ENCODE data around the gene TRIM72. TPM values are rescaled to one million over a fixed set of nuclear protein-coding genes. Genes with fewer than 3 reads are reported as not detected.
A peak's percentile ranks its signal among the peaks of the same experiment; 100 is the strongest.

The TRIM72 gene
- total and polyA plus RNA-seq, 9 of the 15 experiments (the other 6 are each of a cell fraction or from before 2014, with no cell fraction given): under 0.01 TPM; not detected in 8

DNA sequence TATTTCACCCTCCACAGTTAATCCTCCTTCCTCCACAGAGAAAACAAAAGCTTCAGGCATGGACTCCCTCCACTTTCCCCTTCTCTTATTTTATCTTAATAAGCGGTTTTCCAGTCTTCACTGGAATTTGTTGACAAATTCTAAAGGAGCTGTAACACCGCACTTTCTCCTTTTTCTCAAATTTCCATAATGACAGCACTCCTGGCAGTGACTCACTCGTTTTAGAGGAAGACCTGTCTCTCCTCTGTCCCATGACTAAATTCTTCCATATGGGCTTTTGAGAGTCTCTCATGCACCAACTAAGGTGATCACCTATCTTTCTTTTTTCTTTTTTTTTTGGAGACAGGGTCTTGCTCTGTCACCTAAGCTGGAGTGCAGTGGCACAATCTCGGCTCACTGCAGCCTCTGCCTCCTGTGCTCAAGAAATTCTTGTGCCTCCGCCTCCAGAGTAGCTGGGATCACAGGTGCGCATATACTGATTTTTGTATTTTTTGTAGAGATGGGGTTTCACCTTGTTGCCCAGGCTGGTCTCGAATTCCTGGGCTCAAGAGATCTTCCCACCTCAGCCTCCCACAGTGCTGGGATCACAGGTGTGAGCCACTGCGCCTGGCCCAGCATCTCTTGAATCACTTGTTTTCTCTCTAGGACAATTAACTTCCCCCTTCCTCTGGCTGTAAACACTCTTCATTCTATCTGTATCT lies 53.6 kb downstream of the TRIM72 start:
- ChIA-PET CTCF (ENCODE audit: low intra/inter-chr PET ratio) (no interaction called here), POLR2A (interaction anchor here (0.6 to 2.7 kb wide), 6 partner anchors 9 to 87 kb away, joined by 3 to 11 read pairs (median 4); partner anchors contain the start of gene FUS)
- no peaks in the 10 kb centered on the region for H3K9me3 ChIP-seq (replicated peaks; ENCODE audit: control insufficient read depth, insufficient read depth, low read depth, low read length)
- no peaks in the 10 kb centered on the region for H4K20me1 ChIP-seq (replicated peaks; ENCODE audit: control insufficient read depth, insufficient read depth, low read length)
- no peaks in the 10 kb centered on the region for H3K9me1 ChIP-seq (ENCODE audit: control insufficient read depth, insufficient read depth, low read length)
- no peak overlapping the region for H3K4me3 ChIP-seq
- no peak for ATAC-seq
- H3K4me2 ChIP-seq (ENCODE audit: insufficient read depth, low read length): no peak overlapping the region
- WGBS (ENCODE audit: insufficient coverage, low coverage, missing lambda C conversion rate): 26% methylated on average over 8 of the region's 8 CpGs
- BruUV-seq (replicated peaks): no TSS peak
- no peak overlapping the region for H3K27ac ChIP-seq (ENCODE audit: extremely low read depth, low read depth, low read length)
- in situ Hi-C loops (cut with MboI) (no loop called here), intact Hi-C loops (cut with micrococcal nuclease) (no loop called here)
- peaks cover 0 to 3% of the 10 kb centered on the region in 2 experiments; a peak in 3 of 5 replicates for H3K4me1 ChIP-seq (replicated peaks in 1 of 2; ENCODE audit: control insufficient read depth in 2 of 2, insufficient read depth in 2 of 2, low read length in 2 of 2)
- DNase-seq (ENCODE audit: extremely low read depth in 1 of 4, low spot score in 3 of 4): no peak
- no peak overlapping the region for H2AFZ ChIP-seq (ENCODE audit: low read depth, low read length)
- H3K36me3 ChIP-seq (ENCODE audit: control insufficient read depth, insufficient read depth, low read length): no peaks in the 10 kb centered on the region
- no peak overlapping the region for H3K9ac ChIP-seq (ENCODE audit: insufficient read depth in 1 of 2, low read depth in 2 of 2, low read length in 2 of 2)
- FAIRE-seq: no peak
- peaks cover 17 to 23% of the 10 kb centered on the region in 2 experiments; a peak in 4 of 5 replicates for H3K27me3 ChIP-seq (ENCODE audit: control insufficient read depth in 2 of 2, insufficient read depth in 2 of 2, low read length in 2 of 2)
- H3K79me2 ChIP-seq (ENCODE audit: control insufficient read depth, insufficient read depth, low read length): no peaks in the 10 kb centered on the region
- TF ChIP-seq KAT2B (IDR thresholded peaks at IDR 0.05; ENCODE audit: low read depth, low read length) (no peak), ZNF57 (CRISPR knock-in tag; IDR thresholded peaks at IDR 0.05) (no peak), LEF1 (IDR thresholded peaks at IDR 0.05) (no peak), SP1 (CRISPR knock-in tag; IDR thresholded peaks at IDR 0.05) (no peak), YY1 (IDR thresholded peaks at IDR 0.05; ENCODE audit: borderline replicate concordance in 1 of 3, control insufficient read depth in 1 of 3, extremely low read depth in 1 of 3, insufficient read depth in 3 of 3, insufficient read length in 1 of 3, insufficient replicate concordance in 2 of 3, low read depth in 1 of 3, low read length in 2 of 3) (no peak), ESRRA (IDR thresholded peaks at IDR 0.05; ENCODE audit: borderline replicate concordance, low read depth) (no peak), ZNF785 (CRISPR knock-in tag; IDR thresholded peaks at IDR 0.05) (no peak), TOE1 (IDR thresholded peaks at IDR 0.05; ENCODE audit: borderline replicate concordance) (no peak), TOE1 (CRISPR knock-in tag; IDR thresholded peaks at IDR 0.05; ENCODE audit: borderline replicate concordance, low read depth) (no peak), BRCA1 (IDR thresholded peaks at IDR 0.05) (no peak), BRCA1 (CRISPR knock-in tag; IDR thresholded peaks at IDR 0.05) (no peak), JUN (IDR thresholded peaks at IDR 0.05; ENCODE audit: borderline replicate concordance, low read depth, low read length) (peak; percentile 60; the same call in 1 of the 2 replicates), JUN (CRISPR knock-in tag; IDR thresholded peaks at IDR 0.05; ENCODE audit: borderline replicate concordance) (no peak), SAFB2 (IDR thresholded peaks at IDR 0.05; ENCODE audit: borderline replicate concordance, low read depth, low read length, severe bottlenecking) (no peak), FOXJ3 (CRISPR knock-in tag; IDR thresholded peaks at IDR 0.05) (no peak), SRSF7 (optimal IDR thresholded peaks at IDR 0.05; ENCODE audit: low read depth, low read length) (no peak), ZKSCAN1 (IDR thresholded peaks at IDR 0.05; ENCODE audit: low read depth, low read length) (no peak)
- TF ChIP-seq, protein P1, sequence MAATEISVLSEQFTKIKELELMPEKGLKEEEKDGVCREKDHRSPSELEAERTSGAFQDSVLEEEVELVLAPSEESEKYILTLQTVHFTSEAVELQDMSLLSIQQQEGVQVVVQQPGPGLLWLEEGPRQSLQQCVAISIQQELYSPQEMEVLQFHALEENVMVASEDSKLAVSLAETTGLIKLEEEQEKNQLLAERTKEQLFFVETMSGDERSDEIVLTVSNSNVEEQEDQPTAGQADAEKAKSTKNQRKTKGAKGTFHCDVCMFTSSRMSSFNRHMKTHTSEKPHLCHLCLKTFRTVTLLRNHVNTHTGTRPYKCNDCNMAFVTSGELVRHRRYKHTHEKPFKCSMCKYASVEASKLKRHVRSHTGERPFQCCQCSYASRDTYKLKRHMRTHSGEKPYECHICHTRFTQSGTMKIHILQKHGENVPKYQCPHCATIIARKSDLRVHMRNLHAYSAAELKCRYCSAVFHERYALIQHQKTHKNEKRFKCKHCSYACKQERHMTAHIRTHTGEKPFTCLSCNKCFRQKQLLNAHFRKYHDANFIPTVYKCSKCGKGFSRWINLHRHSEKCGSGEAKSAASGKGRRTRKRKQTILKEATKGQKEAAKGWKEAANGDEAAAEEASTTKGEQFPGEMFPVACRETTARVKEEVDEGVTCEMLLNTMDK (IDR thresholded peaks at IDR 0.05; ENCODE audit: borderline replicate concordance, insufficient read depth, low read depth, low read length, poor library complexity, severe bottlenecking): no peak
- TF ChIP-seq, protein P2, sequence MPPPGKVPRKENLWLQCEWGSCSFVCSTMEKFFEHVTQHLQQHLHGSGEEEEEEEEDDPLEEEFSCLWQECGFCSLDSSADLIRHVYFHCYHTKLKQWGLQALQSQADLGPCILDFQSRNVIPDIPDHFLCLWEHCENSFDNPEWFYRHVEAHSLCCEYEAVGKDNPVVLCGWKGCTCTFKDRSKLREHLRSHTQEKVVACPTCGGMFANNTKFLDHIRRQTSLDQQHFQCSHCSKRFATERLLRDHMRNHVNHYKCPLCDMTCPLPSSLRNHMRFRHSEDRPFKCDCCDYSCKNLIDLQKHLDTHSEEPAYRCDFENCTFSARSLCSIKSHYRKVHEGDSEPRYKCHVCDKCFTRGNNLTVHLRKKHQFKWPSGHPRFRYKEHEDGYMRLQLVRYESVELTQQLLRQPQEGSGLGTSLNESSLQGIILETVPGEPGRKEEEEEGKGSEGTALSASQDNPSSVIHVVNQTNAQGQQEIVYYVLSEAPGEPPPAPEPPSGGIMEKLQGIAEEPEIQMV (tag; conservative IDR thresholded peaks at IDR 0.05; ENCODE audit: low read depth): no peak

Measured in K562 (cell line).